Cerebellar cortex (tissue), 1 donor: Measurements from ENCODE around the gene ZNF525.
"Not testable (repeated sequence)": the region's sequence is repeated elsewhere in the genome, so short reads cannot be mapped to it uniquely, and the experiment has no call there.

ENCODE experiments used
- DNase-seq: peaks from one replicate; pipeline ENCODE4 v3.0.0-alpha.2; 2015; ENCODE audit warnings: low spot score

Gene ZNF525

DNA sequence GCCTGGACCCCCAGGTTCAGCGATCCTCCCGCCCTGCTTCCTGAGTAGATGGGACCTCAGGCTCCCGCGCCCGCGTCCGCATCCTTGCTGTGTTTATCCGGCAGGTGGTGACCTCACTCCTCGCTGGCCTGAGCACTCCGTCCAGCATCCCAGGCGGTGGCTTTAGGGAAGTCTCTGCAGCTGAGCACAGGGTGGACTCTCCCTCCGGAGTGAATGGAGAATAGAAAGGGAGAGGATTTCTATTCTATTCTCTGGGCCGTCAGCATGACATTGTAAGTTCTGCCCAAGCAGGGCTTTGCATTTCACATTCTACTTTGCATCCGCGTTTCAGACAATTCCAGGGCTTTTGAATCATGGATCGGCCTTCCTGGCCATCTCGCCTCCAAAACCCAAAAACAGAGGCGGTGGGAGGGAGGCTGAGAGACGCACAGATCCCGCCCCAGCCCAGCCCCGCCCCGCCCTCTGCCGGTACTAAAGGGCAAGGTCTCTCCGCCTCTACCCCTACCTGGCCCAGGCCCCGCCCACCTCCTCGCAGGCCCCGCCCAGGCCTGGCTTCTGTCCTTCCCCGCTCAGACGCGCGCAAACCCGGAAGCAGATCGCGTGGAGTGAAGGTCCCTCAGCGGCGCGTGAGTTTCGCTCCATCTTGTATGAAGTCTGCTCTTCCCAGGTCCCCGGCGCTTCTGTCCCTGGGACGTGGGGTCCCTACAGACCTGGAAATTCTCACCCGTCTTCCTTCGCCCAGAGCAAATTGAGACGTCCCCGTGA lies at the start of gene ZNF525:
Gene ZNF525 (plus strand): TSS at position 572 of the 765 bp plus-strand sequence. CDS start 6,577 bp downstream, outside the sequence.
- peak; percentile 94 for DNase-seq

DNA sequence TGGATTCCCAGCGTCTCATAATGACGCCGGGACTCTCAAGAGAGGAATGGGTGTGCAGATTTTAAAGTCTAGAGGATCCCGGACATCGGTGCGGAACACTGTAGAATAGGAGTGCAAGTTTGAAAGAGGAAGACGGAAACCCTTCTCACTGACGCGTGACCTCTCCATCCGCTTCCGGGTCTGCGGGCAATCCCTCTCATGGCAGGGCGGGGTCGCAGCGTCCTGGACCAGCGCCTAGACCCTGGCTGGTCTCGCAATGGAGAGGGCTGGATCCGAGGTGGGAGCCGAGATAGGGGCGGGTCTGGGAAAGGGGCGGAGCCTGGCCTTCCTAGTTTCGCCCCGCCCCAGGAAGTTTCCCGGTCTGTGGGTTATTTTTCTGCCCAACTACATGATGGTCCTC lies 36.5 kb upstream of the ZNF525 start:
- DNase-seq: peak; percentile 33

- DNase-seq: peak; percentile 1
These were observed 33.0 kb upstream of the ZNF525 start for GRCh38 chr19:53332484-53332883.

GRCh38 chr19:53333066-53333462 lies 32.4 kb upstream of the ZNF525 start:
- DNase-seq: no peak

DNA sequence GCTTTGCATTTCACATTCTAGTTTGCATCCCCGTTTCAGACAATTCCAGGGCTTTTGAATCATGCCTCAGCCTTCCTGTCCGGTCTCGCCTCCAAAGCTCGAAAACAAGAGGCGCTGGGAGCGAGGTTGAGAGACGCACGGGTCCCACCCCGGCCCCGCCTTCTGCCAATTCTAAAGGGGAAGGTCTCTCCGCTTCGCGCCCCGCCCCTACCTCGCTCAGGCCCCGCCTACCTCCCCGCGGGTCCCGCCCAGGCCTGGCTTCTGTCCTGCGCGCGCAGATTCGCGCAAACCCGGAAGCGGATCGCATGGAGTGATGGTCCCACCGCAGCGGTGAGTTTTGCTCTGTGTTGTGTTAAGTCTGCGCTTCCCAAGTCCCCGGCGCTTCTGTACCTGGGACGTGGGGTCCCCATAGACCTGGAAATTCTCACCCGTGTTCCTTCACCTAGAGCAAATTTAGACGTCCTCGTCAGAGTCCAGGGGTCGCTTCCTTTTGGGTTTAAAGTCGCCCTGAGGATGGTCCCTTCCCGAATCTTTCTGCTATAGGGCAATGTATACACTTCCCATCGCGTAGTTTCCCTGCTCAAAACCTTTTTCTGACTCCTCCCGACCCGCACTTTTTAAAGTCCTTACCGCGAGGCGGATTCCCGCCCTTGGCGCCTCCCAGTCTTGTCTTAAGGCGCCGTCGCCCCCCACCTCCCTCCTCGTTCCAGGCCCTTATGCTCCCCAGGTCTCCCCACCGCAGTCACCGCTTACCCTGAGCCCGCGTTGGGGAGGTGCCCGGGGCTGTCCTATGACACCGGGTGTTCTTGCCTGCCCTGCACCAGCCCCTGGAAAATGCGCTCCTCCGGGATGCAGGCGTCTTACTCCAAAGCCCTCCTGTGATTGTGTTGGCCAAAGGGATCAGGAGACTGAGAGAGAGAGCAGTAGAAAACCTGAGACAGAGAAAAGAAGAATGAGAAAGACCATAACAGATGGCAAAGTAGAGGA lies 31.7 kb upstream of the ZNF525 start, which contains the start of gene ZNF845:
Gene ZNF845 (plus strand): TSS at position 287 of the 987 bp plus-strand sequence. CDS start 7,559 bp downstream, outside the sequence.
- DNase-seq: peak; percentile 89

- not testable (repeated sequence) for DNase-seq
These were observed 21.1 kb upstream of the ZNF525 start for GRCh38 chr19:53344403-53344802.

- no peak for DNase-seq
These were observed 9.8 kb upstream of the ZNF525 start for GRCh38 chr19:53355739-53356138.

- DNase-seq: no peak
These were observed 7.5 kb upstream of the ZNF525 start for GRCh38 chr19:53357821-53358581.

GRCh38 chr19:53360056-53360455 lies 5.4 kb upstream of the ZNF525 start:
- DNase-seq: not testable (repeated sequence)

DNA sequence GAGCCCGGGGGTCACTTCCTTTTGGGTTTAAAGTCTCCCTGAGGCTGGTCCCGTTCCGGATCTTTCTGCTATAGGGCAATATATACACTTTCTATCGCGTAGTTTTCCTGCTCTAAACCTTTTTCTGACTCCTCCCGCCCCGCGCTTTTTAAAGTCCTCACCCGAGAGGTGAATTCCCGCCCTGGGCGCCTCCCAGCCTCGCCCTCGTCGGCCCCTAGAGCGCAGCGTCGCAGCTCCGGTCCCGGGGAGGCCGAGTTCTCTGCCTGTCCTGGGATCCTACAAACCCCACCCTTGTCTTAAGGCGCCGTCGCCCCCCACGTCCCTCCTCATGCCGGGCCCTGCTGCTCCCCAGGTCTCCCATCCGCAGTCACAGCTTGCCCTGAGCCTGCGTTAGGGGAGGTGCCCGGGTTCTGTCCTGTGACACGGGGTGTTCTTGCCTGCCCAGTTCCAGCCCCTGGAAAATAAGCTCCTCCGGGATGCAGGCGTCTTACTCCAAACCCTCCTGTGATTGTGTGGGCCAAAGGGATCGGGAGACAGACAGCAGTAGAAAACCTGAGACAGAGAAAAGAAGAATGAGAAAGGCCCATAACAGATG lies 491 bp downstream of the ZNF525 start:
- DNase-seq: no peak

DNA sequence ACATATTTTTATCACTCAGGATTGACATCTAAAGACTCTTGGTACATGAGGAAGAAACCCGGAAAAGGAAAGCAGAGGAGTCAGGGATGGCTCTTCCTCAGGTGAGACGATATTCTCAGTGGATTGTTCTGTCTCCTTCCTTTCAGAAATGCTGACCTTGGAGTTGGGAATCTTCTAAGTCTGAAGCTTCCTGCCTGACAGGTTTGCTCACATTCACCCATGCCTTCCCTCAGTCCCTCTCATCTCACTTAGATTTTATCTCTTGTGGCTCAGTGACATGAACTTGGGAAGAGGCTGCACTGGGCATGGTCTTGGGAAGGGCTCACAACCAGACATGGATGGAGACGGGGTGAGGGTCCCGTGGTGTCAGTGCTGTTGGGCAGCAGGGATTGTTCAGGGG lies 6.7 kb downstream of the ZNF525 start:
- no peak for DNase-seq

DNA sequence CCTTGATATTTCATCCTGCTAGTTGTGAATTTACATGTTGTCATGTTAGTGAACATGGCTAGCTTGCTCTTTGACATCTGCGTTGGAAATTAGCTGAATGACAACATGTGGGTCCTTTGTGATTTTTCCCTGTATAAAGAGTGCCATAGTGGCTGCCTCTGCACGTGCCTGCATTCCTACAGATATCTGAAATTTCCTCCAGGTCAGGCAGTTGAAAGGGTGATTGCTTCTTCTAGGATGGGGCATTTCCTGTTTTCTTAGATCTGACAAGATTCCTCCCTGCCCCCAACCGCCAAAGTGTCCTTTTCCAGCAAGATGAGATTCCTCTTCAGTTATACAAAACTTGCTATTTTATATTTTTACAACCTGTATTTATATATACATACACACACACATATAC lies 8.8 kb downstream of the ZNF525 start:
- DNase-seq: no peak

DNA sequence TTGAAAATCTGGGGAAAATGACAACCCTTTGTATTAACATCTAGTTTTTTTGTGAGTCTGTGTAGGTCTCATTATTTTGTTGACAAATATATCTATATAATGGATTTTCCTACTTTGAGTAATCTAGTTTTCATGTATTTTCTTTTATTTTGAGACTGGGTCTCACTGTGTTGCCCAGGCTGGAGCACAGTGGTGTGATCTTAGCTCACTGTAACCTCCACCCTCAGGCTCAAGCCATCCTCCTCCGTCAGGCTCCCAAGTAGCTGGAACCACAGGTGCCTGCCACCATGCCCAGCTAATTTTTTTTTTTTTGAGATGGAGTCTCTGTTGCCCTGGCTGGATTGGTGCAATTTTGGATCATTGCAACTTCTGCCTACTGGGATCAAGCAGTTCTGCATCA lies 9.2 kb downstream of the ZNF525 start:
- DNase-seq: no peak

GRCh38 chr19:53381376-53381775 lies 15.9 kb downstream of the ZNF525 start:
- DNase-seq: no peak

DNA sequence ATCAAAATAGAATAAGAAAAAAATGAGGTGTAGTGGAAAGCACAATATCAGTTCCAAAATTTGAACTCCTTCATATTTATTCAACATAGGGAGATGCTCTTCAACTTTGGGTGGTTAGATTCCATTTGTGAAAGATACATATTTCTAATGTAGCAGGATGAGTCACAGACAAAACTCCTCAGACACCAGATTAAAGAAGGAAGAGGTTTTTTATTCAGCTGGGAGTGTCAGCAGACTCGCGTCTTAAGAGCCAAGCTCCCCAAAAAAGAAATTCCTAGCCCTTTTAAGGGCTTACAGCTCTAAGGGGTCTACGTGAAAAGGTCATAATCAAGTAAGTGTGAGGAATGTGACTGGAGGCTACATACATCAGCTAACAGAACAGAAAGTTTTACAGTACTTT lies 22.7 kb downstream of the ZNF525 start:
- DNase-seq: no peak

- DNase-seq: no peak
These were observed 23.4 kb downstream of the ZNF525 start for GRCh38 chr19:53388904-53389303.

DNA sequence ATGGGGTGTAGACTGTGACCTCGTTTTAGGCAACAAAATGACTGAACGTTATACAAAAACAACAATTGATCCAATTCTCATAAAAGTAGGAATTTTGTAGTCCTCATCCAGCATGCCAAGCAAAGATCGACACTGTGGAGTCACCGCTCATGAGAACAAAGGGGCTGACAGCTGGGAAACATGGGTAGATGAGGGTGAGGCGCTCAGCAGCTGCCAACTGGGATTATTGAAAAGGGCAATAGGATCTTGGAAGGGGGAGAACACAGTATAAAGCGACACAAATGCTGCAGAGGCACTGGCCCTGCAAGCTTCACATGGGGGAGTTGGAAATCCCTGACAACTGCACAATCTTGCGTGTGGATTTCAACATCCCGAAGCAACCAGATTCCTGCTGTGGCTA lies 24.1 kb downstream of the ZNF525 start:
- DNase-seq: peak; percentile 0

GRCh38 chr19:53389978-53390377 lies 24.5 kb downstream of the ZNF525 start:
- peak; percentile 28 for DNase-seq

DNA sequence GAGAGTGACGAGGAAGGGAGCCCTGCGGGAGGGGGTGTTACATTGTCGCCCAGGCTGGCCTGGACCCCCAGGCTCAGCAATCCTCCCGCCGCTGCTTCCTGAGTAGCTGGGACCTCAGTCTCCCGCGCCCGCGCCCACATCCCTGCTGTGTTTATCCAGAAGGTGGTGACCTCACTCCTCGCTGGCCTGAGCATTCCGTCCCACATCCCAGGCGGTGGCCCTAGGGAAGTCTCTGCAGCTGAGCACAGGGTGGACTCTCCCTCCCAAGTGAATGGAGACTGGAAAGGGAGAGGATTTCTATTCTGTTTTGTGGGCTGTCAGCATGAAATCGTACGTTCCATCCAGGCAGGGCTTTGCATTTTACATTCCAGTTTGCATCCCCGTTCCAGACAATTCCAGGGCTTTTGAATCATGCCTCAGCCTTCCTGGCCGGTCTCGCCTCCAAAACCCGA lies 29.0 kb downstream of the ZNF525 start:
- DNase-seq: no peak

DNA sequence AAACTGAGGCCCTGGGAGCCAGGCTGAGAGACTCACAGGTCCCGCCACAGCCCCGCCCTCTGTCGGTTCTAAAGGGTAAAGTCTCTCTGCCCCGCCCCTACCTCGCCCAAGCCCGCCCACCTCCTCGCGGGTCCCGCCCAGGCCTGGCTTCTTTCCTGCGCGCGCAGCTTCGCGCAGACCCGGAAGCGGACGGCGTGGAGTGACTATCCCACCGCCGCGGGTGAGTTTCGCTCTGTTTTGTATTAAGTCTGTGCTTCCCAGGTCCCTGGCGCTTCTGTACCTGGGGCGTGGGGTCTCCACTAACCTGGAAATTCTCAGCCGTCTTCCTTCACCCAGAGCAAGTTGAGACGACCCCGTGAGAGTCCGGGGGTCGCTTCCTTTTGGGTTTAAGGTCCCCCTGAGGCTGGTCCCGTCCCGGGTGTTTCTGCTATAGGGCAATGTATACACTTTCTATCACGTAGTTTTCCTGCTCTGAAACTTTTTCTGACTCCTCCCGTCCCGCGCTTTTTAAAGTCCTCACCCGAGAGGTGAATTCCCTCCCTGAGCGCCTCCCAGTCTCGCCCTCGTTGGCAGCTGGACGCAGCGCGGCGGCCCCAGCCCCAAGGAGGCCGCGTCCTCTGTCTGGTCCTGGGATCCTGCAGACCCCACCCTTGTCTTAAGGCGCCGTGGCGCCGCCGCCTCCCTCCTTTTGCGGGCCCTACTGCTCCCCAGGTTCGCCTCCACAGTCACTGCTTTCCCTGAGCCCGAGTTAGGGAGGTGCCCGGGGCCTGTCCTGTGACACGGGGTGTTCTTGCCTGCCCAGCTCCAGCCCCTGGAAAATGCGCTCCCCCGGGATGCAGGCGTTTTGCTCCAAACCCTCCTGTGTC lies 29.7 kb downstream of the ZNF525 start, which contains the start of gene ZNF765:
Gene ZNF765 (plus strand): TSS at position 176 of the 866 bp plus-strand sequence. CDS start 2,867 bp downstream, outside the sequence.
- DNase-seq: peak; percentile 91
